Activated T-cell treated with anti-CD3 and anti-CD28 coated beads for 24 hours (primary cell): ENCODE measurements around the gene GPR68.
"Not testable (repeated sequence)": the region's sequence is repeated elsewhere in the genome, so short reads cannot be mapped to it uniquely, and the experiment has no call there.

Experiments used
- DNase-seq: peaks from one replicate; pipeline ENCODE4 v3.0.0-alpha.2; 2020; ENCODE audit warnings: low read depth

Gene GPR68

DNA sequence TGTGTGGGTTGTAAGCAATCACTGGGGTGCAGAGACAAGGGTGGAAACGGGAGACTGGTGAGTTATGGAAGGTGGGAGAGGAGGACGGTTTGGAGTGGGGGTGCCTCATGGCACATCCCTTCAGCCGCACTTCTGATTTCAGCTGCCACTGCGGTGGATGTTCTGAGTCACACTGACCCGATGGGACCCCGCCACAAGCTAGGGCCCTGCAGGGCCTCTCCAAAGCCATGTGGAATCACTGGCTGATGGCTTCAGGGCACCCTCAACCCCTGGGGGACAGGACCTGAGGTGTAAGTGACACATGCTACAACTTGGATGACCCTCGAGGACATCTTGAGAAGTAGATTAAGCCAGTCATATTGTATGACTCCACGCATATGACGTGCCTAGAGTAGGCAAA, 53.7 kb downstream of the GPR68 start:
- DNase-seq, result no peak

DNA sequence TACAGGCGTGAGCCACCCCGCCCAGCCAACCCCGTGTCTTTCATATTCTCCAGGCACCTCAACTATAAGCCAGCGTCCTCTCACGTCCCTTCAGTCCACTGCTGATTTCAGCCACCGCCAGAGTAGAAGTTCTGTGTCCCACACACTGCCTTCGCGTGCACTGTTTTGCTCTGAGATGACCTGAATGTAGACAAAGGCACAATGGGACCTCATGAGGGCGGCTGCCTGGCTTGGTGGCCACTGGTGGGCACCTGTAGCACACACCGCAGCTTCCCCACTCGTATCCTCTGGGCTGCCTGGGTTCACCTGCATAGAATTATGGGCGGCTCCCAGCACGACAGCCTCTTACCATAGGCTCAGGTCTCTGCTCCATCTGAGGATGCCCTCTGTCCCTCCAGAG, 57.2 kb downstream of the GPR68 start:
- no peak for DNase-seq

DNA sequence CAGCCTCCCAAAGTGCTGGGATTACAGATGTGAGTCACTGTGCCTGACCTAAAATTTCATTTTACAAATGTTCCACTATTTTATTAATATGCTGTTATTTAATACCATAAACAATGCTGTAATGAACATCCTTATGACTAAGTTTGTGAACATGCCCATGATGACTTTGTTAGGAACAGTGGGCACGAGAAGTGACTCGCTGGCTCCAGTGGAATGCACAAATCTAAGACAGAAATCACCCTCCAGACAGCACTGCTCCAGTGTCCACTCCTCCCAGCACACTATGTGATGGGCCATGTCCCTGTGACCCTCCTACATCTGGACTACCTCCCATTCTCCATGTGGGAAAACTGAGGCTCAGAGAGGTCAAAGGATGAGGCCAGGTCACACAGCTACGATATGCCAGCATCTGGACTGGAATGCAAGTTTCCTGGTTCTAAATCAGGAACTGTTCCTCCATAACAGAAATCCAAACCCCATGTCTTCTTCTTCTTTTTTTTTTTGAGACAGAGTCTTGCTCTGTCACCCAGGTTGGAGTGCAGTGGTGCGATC, 57.9 kb downstream of the GPR68 start:
- DNase-seq, result no peak

DNA sequence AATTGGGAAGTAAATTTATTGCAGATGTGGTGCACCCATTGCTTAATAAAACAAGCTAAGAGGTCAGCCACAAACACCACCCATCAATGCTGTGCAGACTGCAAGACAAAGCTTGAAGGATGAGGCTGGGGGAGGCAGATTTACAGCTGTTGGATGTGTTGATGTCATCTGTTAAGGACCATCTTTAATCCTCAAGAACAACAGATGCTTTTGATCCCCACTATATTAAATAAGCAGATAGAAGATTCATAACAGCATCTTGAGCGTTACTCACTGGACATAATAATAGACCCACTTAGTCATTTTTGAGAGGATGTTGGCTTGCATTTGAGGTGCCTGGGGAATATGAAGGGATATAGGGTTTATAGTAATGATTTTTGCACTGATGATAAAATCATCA, 58.8 kb downstream of the GPR68 start:
- no peak for DNase-seq

DNA sequence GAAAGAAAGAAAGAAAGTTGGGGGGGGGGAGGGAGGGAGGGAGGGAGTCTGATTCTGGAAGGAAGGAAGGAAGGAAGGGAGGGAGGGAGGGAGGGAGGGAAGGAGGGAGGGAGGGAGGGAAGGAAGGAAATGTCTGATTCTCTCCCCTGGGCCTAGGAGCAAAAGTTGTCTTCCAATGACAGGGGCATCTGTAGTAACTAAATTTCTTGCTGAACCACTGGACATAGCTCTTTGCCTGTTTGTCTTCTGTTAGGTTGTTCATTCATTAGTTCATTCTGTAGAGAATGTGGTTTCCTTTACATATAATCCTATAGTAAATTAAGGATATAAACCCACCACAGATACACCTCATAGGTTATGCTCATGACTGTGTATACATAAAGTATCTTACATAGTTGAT, 59.9 kb downstream of the GPR68 start:
- no peak for DNase-seq

DNA sequence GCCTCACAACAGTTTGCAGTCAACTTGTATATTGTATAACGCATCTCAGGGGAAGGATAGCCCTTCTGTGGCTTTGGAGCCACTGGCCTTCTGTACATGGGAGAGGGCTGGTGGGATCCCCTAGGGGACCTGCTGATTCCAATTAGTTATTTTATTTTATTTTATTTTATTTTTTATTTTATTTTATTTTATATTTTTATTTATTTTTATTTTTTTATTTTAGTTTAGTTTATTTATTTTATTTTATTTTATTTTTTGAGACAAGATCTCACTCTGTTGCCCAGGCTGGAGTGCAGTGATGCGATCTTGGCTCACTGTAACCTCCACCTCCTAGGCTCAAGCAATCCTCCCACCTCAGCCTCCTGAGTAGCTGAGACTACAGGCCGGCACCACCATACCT, 61.8 kb downstream of the GPR68 start:
- DNase-seq, result not testable (repeated sequence)
